AG04449 (cell line): ENCODE results near the gene RTP5.
"Not testable (repeated sequence)": the region's sequence is repeated elsewhere in the genome, so short reads cannot be mapped to it uniquely, and the experiment has no call there.

ENCODE experiments used
- CTCF ChIA-PET: fragments of 350-600 bp; formaldehyde crosslinking; extraction: SDS; loops from one replicate; lab custom pipeline; 2021; ENCODE audit warnings: antibody characterized with exemption; lab: Yijun Ruan, JAX
- POLR2A ChIA-PET: fragments of 400-600, 350-600 bp; formaldehyde crosslinking; extraction: SDS; loops from one replicate; lab custom pipeline; 2020; ENCODE audit warnings: antibody characterized with exemption, inconsistent platforms; lab: Yijun Ruan, JAX
- DNase-seq: peaks from one replicate; pipeline ENCODE4 v3.0.0-alpha.2; 2010; ENCODE audit warnings: low read depth, low spot score
- H3K4me3 ChIP-seq: 2 replicates; pipeline ENCODE4 v1.5.1; 2011; ENCODE audit warnings: low read depth, mild to moderate bottlenecking, control low read depth, low read length
- CTCF ChIP-seq: IDR thresholded peaks from one replicate; pipeline ENCODE4 v1.5.1; 2011; ENCODE audit warnings: mild to moderate bottlenecking, moderate library complexity, low read length, control low read depth, inconsistent platforms; ENCODE audit not compliant: insufficient read depth; ENCODE audit errors: missing control alignments

Gene RTP5

GRCh38 chr2:241906826-241907570 is 37.5 kb downstream of the RTP5 start:
- CTCF ChIA-PET = interaction anchor here (1.0 kb wide), 1 partner anchor 52 kb away, joined by 3 read pairs; no protein-coding TSS in a partner anchor
- no peak for TF ChIP-seq CTCF
- no peak overlapping the region for H3K4me3 ChIP-seq
- POLR2A ChIA-PET = interaction anchor here (0.6 kb wide), 1 partner anchor 31 kb away, joined by 4 read pairs; no protein-coding TSS in a partner anchor
- DNase-seq = no peak

- H3K4me3 ChIP-seq, DNase-seq, CTCF ChIA-PET, POLR2A ChIA-PET: not testable (repeated sequence)
These were observed 38.3 kb downstream of the RTP5 start for GRCh38 chr2:241907831-241908230.

GRCh38 chr2:241908686-241909420 is 39.3 kb downstream of the RTP5 start:
- no peak overlapping the region for H3K4me3 ChIP-seq
- ChIA-PET CTCF (no interaction called here), POLR2A (no interaction called here)
- no peak for TF ChIP-seq CTCF
- no peak for DNase-seq

- no peak for TF ChIP-seq CTCF
- no peak overlapping the region for H3K4me3 ChIP-seq
- ChIA-PET POLR2A (no interaction called here), CTCF (no interaction called here)
- no peak for DNase-seq
These were observed 40.2 kb downstream of the RTP5 start for GRCh38 chr2:241909769-241910168.

- ChIA-PET POLR2A (no interaction called here), CTCF (no interaction called here)
- H3K4me3 ChIP-seq = no peak overlapping the region
- DNase-seq = no peak
- no peak for TF ChIP-seq CTCF
These were observed 41.3 kb downstream of the RTP5 start for GRCh38 chr2:241910604-241911520.

- TF ChIP-seq CTCF = no peak
- DNase-seq = no peak
- H3K4me3 ChIP-seq = no peak overlapping the region
- ChIA-PET CTCF (no interaction called here), POLR2A (no interaction called here)
These were observed 42.0 kb downstream of the RTP5 start for GRCh38 chr2:241911551-241911950.
